Renal cortex interstitium (tissue), 11 donors: ENCODE measurements around the gene BBS9. TPM values are rescaled to one million over a fixed set of nuclear protein-coding genes. Genes with fewer than 3 reads are reported as not detected.
"Not testable (repeated sequence)": the region's sequence is repeated elsewhere in the genome, so short reads cannot be mapped to it uniquely, and the experiment has no call there.

Source experiments
- DNase-seq, 11 donors: peaks; one replicate each; pipeline ENCODE4 v3.0.0-alpha.2; 2013; ENCODE audit warnings: low read depth in 9 of 11, low spot score in 4 of 11; ENCODE audit errors: extremely low read depth in 1 of 11
- polyA plus RNA-seq, 3 donors: library from polyadenylated mRNA; unstranded; fragments of 120-200 nt; gene quantifications; one replicate each; pipeline ENCODE4 v1.2.1, GENCODE V29; 2013; ENCODE audit not compliant: insufficient read length in 3 of 3

The BBS9 gene
- polyA plus RNA-seq, 3 donors: 15.5 to 17.2 (median 16.9) TPM

DNA sequence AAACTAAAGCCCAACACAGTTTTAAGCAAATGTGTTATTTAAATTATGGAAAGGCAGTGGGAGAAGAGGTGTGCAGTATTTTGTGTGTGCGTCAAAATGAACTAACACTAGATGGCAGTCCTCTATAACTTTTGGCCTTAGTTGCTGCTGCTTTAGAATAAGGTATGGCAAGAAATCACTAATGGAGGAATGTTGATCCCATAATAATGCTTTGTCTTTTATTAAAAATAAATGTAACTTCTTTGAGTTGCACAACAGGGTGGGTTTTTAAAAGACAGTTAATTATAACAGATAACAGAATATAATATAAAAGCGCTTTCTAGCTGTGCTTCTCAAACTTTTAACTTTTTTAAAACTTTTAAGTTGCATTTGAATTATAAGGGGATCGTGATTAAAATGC is 56.4 kb downstream of the BBS9 start:
- peak; percentile 6 to 53 (median 35) for DNase-seq

DNA sequence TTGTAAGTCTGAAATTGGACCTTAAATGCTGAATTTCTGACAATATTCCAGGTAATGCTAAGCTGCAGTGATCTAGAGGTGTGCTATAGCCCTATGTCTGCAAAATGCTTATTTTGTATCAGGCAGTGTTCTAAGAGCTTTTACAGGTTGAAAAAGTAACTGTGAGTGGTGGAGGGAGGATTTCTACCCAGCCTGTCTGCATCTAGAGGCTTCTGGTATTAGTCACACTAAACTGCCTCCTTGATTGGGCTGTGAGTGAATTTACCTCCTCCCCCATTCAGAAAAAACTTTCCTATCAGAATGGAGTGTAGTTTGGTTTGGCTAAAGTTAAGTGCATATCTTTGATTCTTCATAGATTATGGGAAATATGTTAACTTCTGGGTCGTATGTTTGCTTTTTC is 56.8 kb downstream of the BBS9 start:
- no peak for DNase-seq

DNA sequence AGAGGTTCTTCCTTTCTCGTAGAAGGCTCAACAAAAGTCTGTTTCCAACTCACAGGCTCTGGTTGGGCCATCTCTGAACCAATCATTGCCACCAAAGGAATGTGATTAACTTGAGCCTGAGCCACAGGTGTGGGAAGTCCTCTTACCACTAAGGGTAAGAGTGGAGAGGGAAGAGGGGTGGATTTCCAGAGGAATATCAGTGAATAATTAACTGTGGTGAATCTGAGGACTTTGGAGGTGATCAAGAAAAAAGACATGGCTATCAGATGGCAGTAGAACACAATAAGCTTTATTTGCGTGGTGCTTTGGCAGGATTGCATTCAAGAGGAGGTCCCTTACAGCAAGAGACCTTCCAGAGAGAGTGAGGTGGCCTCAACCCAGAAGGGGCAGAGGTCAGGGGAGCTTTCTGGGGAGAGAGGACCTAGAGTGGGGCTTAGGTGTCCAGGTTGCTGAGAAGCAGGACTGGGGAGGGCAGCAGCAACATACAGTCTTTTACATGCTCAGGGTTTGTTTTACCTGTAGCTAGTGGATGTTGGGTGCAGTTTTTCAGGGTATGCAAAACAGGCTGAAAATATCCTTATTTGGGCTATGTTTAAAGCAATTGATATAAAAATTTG is 61.4 kb downstream of the BBS9 start:
- no peak for DNase-seq

DNA sequence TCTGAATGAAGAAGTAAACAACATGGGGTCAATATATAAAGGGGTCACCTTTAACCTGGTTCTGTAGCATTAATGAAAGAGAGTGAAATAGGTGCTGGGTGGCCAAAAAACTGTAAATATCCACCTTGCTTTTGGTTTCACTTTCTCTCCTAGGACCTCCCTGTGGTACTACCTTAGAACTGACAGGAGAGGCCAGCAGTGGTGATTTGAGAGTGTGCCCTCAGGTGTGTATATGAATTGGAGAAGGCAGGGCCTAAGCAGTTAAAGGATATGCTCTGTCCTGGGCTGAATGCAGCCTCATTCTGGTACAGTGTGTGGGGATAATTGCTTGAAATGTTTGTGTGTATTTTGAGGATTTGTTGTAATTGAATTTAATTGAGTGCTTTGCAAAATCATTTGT is 62.0 kb downstream of the BBS9 start:
- no peak for DNase-seq

DNA sequence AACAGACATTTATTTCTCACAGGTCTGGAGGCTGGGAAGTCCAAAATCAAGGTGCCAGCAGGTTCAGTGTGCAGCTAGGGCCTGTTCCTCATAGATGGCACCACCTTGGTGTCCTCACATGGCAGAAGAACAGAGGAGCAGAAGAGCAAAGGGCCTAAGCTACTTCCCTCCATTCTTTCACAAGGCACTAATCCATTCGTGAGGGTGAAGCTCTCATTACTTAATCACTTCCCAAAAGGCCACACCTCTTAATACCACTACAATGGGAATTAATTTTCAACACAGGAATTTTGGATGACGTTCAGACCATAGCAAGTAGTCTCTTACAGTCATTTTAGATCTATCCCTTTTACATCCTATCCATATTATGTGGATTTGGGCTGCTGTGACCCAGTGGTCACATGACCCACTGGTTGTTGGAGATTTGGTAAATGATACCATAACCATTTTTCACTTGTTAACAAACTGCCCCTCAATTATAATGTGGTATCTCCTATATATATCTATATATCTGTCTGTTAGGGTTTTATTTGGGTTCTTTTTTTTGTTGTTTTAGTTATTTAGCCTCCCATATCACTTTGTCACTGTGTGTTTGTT is 63.4 kb downstream of the BBS9 start:
- DNase-seq: no peak

DNA sequence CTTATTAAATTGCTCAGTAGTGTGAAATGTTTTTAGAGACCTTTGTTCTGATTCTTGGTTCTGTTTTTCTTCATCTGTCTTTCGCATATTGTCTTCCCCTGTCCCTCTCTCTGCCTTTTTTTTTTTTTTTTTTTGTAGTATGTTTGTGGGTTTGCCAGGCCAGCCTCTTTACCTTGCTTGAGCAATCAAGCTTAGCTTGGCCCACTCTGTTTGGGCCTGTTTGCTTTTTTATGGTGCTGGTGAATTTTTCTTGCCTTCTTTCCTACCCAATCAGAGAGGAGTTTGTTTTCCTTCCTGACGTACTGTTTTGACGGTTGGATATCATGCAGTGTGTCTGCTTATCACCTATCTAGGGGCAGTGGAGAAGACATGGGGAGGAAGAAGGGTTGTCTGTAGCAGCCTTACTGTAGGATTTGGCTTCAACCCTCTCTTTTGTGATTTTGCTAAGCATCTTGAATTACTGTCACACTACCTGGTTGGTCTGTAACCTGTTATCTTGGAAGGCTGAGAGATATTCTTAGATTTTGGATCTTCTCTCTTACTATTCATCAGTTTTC is 64.0 kb downstream of the BBS9 start:
- no peak for DNase-seq

DNA sequence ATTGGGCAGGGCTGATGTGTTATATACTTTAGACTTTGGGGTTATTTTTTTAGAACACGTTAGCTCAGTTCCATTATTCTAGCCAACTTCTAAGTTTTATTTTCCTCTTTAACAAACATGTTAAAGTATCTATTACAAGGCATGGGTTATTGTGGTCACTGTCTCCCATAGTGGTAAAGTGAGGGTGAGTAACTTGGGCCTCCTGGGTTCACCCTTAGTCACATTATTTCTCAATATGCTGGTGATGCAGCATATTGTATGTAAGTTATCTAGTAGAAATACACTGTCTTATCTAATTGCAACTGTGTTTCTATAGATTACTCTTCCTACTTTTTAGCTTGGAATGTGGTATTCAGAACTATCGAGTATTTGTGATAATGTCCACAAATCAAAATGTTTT is 65.9 kb downstream of the BBS9 start:
- DNase-seq: no peak

DNA sequence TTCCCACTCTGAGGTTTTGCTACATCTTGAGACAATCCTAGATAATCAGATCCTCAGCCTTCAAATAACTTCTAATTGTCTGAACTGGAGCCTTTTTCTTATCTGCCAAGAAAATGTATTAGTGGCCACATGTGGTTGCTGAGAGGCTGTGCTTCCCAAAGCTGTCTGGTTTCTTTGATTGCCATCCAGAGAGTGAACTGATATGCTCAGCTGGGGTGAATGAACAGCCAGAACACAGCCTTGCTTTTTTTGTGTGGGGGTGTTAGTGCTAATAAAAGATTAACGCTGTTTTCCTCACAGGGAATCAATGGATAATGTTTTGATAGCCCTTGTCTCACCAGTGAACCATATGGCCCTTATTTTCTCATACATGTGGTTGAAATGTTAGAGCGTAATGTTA is 66.9 kb downstream of the BBS9 start:
- no peak for DNase-seq

DNA sequence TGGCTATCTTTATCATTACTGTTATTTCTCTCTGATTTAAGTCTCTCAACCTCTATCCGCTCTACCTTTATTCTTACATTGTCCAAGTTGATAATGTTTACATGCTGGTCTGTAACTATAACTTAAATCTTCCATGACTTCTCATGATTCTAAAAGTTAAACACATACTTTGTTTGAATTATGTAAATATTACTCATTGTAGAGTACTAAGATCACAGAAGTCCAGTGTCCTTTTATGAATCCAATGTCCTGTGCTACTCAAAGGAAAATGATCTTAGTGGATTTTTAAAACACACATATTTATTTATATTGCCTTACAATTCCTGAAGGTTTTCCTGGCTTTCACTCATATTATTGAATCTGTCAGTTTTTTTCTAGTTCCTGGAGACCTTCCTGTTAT is 70.9 kb downstream of the BBS9 start:
- no peak for DNase-seq

DNA sequence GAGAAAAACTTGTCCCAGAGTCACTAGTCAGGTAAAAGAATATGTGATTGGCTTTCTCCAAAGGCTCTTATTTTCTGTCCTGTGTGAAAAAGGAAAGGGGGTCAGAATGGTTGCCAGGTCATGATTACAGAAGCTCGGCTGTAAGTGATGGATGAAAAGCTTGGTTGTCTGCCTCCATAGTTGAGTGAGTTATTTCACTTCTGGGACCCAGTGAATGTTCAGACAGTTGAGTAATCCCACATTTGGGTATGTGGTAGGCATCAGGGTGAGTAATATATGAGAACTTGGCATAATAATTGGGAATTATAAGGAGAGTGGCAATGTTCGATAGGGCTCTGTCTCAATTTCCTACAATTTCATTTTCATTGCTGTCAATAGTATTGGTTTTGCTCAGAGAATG is 72.5 kb downstream of the BBS9 start:
- DNase-seq: no peak

DNA sequence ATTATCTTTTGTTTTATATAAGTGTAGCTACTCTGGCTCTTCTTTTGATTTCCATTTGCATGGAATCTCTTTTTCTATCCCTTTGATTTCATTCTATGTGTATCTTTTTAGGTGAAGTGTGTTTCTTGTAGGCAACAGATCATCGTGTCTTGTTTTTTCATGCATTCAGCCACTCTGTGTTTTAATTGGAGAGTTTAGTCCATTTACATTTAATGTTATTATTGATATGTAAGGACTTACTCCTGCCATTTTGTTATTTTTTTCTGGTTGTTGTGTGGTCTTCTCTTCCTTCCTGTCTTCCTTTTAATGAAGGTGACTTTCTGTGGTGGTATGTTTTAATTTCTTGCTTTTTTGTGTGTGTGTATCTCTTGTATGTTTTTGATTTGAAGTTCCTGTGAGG is 81.6 kb downstream of the BBS9 start:
- DNase-seq: no peak

DNA sequence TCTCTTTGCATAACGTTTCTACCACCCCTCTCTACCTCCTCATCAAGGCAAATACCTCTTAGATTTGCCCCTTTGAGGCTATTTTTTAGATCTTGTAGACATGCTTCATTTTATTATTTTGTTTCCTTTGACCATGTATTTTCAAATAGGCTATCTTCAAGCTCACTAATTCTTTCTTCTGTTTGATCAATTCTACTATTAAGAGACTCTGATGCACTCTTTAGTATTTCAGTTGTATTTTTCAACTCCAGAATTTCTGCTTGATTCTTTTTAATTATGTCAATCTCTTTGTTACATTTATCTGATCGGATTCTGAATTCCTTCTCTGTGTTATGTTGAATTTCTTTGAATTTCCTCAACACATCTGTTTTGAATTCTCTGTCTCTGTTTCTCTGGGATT is 82.8 kb downstream of the BBS9 start:
- no peak for DNase-seq

DNA sequence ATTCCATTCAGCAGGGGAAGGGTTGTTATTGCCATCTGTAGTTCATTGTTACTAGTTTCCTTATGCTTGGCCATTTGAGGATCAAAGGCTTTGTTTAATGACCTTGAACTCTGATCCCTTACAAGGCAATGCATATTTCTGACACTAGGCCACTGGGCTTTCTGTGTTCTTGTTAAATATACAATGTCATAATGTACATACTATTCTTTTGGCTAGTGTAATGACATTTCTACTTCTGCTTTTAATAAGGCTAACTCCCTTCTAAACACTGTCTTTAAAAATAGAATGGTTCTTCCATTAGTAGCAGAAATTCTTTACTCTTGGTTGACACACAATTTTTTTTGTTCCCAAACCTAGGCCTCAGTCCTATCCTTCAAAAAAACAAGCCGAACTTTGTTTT is 86.6 kb downstream of the BBS9 start:
- DNase-seq: no peak

DNA sequence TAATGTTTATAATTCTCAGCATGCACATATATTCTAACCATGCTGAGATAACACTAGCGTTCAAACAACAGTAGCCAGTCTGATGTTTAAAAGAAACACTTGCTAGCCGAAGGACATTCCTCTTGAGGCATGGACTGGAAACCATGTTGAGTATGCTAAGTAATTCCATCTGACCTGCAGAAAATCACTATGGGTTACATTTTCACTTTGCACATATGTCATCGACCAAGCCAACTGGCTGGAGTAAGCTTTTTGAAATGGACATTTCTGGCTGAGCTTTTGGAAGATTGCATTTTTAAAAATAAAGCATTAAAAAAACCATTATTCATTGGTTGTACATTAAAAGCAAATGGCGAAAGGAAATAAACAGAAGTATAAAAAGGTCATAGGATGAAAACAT is 88.2 kb downstream of the BBS9 start:
- DNase-seq: no peak

DNA sequence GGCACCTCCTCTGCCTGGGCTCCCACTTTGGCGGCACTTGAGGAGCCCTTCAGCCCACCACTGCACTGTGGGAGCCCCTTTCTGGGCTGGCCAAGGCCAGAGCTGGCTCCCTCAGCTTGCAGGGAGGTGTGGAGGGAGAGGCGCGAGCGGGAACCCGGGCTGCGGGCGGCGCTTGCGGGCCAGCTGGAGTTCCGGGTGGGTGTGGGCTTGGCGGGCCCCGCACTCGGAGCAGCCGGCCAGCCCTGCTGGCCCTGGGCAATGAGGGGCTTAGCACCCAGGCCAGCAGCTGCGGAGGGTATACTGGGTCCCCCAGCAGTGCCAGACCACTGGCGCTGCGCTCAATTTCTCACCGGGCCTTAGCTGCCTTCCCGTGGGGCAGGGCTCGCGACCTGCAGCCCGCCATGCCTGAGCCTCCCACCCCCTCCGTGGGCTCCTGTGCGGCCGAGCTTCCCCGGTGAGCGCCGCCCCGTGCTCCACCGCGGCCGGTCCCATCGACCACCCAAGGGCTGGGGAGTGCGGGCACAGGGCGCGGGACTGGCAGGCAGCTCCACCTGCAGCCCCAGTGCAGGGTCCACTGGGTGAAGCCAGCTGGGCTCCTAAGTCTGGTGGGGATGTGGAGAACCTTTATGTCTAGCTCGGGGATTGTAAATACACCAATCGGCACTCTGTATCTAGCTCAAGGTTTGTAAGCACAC is 89.6 kb downstream of the BBS9 start:
- DNase-seq: not testable (repeated sequence)

DNA sequence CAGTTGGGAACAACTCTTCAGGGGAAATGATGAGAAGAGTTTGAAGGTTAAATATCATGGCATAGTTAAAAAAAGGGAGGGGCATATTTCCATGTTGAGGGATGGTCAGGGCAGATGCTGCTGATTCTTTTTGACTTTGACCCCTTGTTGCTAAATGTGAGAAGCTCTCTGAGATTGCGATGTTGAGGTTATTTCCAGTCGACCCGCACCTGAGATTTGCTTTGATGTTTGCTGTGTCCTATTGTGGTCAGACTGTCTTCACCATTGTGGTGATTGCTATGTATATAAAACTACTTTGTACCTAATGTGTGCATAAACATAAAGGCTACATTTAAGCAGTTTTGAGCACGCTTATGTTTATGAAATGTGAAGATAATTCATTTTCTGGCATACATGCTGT is 90.9 kb downstream of the BBS9 start:
- DNase-seq: no peak

DNA sequence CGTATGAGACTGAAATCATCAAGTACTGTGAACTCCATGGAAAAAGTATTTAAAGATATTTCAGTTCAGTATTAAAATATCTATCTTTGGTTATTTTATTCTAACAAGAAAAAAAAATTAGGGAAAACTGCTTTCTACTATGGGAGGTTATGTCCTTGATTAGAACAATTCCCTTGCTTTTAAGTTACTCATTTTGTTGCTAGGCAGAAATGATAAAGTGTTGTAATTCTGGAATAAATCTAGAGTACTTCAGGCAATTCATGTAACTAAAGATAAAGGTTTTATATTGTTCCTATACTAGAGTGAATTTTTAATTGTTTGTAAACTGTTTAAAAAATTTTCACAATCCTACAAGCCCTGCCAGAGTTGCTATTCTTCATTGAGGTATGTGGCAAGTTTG is 92.0 kb downstream of the BBS9 start:
- no peak for DNase-seq

DNA sequence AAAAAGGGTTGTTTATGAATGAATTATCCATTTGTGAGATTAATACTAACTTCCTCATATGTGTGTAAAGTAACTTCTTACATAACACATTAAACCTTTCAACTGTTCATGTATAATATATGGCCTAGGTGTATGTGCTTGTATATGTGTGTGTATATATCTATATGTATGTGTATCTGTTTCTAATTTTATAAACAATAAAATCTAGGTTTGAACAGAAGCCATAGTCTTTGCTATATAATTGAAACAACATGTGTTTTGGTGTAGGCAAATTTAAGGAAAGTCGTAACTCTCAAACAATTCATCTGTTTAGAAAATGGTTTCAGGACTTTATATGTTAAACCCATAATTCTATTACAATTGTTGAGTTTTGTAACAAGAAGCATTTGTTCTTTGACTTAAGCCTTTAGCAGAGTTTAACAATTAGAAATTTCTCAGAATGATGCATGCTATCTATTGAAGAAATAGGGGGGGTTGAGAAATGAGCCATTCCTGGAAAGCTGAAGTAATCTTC is 103.3 kb downstream of the BBS9 start:
- DNase-seq: no peak

DNA sequence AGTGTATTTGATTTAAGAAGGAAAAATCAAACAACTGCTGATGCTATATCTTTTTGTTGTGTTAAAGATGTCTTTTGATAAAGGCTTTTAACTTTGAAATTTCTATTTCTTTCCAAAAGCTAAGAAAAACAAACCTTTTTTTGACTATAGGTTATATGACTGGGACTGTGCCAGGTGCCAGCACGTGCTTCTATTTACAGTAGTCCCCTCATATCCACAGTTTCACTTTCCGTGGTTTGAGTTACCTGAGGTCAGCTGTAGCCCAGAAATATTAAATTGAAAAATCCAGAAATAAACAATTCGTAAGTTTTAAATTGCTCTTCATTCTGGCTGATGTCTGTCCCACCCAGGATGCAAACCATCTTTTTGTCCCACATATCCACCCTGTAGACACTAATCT is 104.3 kb downstream of the BBS9 start:
- no peak for DNase-seq

DNA sequence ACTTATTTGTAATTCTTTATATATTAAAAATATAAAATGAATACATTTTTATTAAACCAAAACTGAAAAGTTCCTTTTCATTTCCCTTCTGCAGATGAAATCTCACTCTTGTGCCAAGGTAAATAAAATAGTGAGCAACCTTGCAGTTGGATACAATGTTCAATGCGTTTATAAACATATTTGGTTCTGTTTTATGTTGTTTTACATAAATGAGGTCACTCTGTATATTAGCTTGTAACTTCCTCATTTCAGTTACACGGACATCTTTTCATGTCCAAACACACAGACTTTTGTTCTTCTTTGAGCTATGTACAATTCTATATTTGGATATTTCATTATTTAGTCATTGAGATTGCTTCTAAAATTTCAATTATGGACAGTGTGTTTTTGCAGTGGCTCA is 107.7 kb downstream of the BBS9 start:
- no peak for DNase-seq
